BE2C (cell line): ENCODE data around the gene CADM2.
A peak's percentile ranks its signal among the peaks of the same experiment; 100 is the strongest.

ENCODE experiments used
- DNase-seq: peaks from one replicate; pipeline ENCODE4 v3.0.0-alpha.2; 2020
- H3K27me3 ChIP-seq: fragments of 250-450 bp; sonication (Bioruptor Pico); 2 replicates; pipeline ENCODE4 v1.5.1; 2020; ENCODE audit warnings: mild to moderate bottlenecking
- H3K36me3 ChIP-seq: fragments of 250-450 bp; sonication (Bioruptor Pico); 2 replicates; pipeline ENCODE4 v1.5.1; 2020; ENCODE audit warnings: mild to moderate bottlenecking
- H3K4me1 ChIP-seq: fragments of 250-450 bp; sonication (Bioruptor Pico); 2 replicates; pipeline ENCODE4 v1.5.1; 2020
- H3K4me3 ChIP-seq: 2 replicates; pipeline ENCODE4 v1.5.1; 2011; ENCODE audit warnings: low read depth, low read length
- H3K9me3 ChIP-seq: fragments of 250-450 bp; sonication (Bioruptor Pico); 2 replicates; pipeline ENCODE4 v1.5.1; 2020
- TF ChIP-seq, protein P1 (sequence below): IDR thresholded peaks from 2 replicates; pipeline ENCODE4 v1.5.1; 2012; ENCODE audit warnings: mild to moderate bottlenecking, low read depth, low read length

Gene CADM2

DNA sequence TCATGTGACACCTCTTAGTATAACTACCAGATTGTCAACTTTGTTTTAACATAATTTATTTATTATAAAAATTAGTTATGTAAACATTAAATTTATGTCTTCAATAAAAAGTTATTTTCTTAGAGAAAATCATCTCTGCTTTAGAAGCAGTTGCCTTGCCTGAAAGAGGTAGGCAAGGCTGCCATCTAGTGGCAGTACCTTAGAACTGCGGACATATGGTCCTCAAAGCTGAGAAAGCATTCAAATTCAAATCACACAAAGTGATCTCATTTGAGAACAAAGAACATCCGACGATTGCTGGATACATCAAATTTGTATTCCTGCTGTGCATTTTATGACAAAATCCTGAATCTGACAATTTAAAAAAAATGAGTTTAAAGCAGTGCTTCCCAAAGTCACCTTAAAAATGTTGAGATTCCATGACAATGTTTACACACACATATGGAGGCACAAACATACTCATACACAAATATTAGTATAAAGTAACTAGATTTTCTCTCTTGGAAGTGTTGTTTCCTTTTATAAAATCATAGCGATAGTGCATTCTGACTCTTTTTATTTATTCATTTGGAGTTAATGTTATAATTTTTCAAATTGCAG, 617.4 kb downstream of the CADM2 start:
- TF ChIP-seq, protein P1, sequence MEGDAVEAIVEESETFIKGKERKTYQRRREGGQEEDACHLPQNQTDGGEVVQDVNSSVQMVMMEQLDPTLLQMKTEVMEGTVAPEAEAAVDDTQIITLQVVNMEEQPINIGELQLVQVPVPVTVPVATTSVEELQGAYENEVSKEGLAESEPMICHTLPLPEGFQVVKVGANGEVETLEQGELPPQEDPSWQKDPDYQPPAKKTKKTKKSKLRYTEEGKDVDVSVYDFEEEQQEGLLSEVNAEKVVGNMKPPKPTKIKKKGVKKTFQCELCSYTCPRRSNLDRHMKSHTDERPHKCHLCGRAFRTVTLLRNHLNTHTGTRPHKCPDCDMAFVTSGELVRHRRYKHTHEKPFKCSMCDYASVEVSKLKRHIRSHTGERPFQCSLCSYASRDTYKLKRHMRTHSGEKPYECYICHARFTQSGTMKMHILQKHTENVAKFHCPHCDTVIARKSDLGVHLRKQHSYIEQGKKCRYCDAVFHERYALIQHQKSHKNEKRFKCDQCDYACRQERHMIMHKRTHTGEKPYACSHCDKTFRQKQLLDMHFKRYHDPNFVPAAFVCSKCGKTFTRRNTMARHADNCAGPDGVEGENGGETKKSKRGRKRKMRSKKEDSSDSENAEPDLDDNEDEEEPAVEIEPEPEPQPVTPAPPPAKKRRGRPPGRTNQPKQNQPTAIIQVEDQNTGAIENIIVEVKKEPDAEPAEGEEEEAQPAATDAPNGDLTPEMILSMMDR: peak; percentile 93
- H3K27me3 ChIP-seq: no peaks in the 10 kb centered on the region
- H3K9me3 ChIP-seq: no peaks in the 10 kb centered on the region
- no peak overlapping the region for H3K4me3 ChIP-seq
- peak; percentile 68 for DNase-seq
- H3K36me3 ChIP-seq: no peaks in the 10 kb centered on the region
- H3K4me1 ChIP-seq: no peaks in the 10 kb centered on the region

- TF ChIP-seq, protein P1: no peak
- no peaks in the 10 kb centered on the region for H3K4me1 ChIP-seq
- H3K36me3 ChIP-seq: no peaks in the 10 kb centered on the region
- no peaks in the 10 kb centered on the region for H3K9me3 ChIP-seq
- no peaks in the 10 kb centered on the region for H3K27me3 ChIP-seq
- DNase-seq: no peak
- no peak overlapping the region for H3K4me3 ChIP-seq
Measured at GRCh38 chr3:85576697-85577200, 618.0 kb downstream of the CADM2 start.

- no peak overlapping the region for H3K4me3 ChIP-seq
- no peaks in the 10 kb centered on the region for H3K9me3 ChIP-seq
- H3K27me3 ChIP-seq: no peaks in the 10 kb centered on the region
- H3K36me3 ChIP-seq: no peaks in the 10 kb centered on the region
- TF ChIP-seq, protein P1: no peak
- no peaks in the 10 kb centered on the region for H3K4me1 ChIP-seq
- DNase-seq: no peak
Measured at GRCh38 chr3:85584779-85585356, 626.1 kb downstream of the CADM2 start.

GRCh38 chr3:85586018-85586417, 627.2 kb downstream of the CADM2 start:
- Histone ChIP-seq H3K9me3 (no peaks in the 10 kb centered on the region), H3K4me3 (no peak overlapping the region)
- TF ChIP-seq, protein P1: no peak

GRCh38 chr3:85589145-85589544, 630.4 kb downstream of the CADM2 start:
- DNase-seq: no peak
- H3K4me1 ChIP-seq: no peaks in the 10 kb centered on the region
- no peaks in the 10 kb centered on the region for H3K36me3 ChIP-seq
- H3K9me3 ChIP-seq: no peaks in the 10 kb centered on the region
- TF ChIP-seq, protein P1: no peak
- no peaks in the 10 kb centered on the region for H3K27me3 ChIP-seq
- H3K4me3 ChIP-seq: no peak overlapping the region

More at GRCh38 chr3:85586018-85586417, 627.2 kb downstream of the CADM2 start:
- Histone ChIP-seq H3K27me3 (no peaks in the 10 kb centered on the region), H3K4me1 (no peaks in the 10 kb centered on the region), H3K36me3 (no peaks in the 10 kb centered on the region)
- no peak for DNase-seq

DNA sequence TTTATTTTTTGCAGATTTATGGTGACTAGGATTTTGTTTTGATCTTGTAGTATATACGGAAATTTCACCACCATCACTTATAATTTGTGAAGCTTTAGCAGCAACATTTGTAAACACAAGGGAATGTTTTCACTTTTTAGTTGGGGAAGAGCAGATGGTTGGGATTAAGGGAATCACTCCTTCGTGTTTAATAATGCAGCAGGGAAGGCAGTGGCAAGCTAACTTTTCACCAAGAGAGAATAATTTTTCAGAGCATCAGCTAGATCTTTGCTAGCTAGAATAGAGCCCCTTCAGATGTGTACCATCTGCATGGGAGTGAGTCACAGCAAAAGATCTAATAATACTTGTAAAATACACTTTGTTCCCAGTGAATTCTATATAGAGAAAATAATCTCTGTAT, 632.7 kb downstream of the CADM2 start:
- no peaks in the 10 kb centered on the region for H3K9me3 ChIP-seq
- TF ChIP-seq, protein P1: no peak
- no peaks in the 10 kb centered on the region for H3K4me1 ChIP-seq
- DNase-seq: no peak
- no peak overlapping the region for H3K4me3 ChIP-seq
- H3K27me3 ChIP-seq: no peaks in the 10 kb centered on the region
- H3K36me3 ChIP-seq: no peaks in the 10 kb centered on the region
